HEK293 (cell line): ENCODE data around the gene ABLIM2.

Experiments used
- CTCF ChIA-PET: fragments of 350-600 bp; formaldehyde crosslinking; extraction: SDS; loops from one replicate; lab custom pipeline; 2021; ENCODE audit warnings: antibody characterized with exemption; lab: Yijun Ruan, JAX
- POLR2A ChIA-PET: fragments of 300-600 bp; formaldehyde crosslinking; extraction: SDS; loops from one replicate; lab custom pipeline; 2020; ENCODE audit warnings: antibody characterized with exemption, inconsistent platforms; lab: Yijun Ruan, JAX
- H3K27ac ChIP-seq: fragments of 200-500 bp; sonication (Bioruptor generic); 2 replicates; pipeline ENCODE4 v1.5.1; 2014; ENCODE audit warnings: low read depth, low read length, control low read depth, inconsistent platforms; ENCODE audit errors: extremely low read depth
- H3K36me3 ChIP-seq, 2 experiments: fragments of 200-500 bp in 1 of 2; sonication (Bioruptor generic) in 1 of 2; 1 replicate in 1 of 2; 2 replicates in 1 of 2; pipeline ENCODE4 v1.5.1; 2014 to 2017; ENCODE audit warnings: inconsistent platforms in 2 of 2, low read length in 2 of 2; ENCODE audit not compliant: control insufficient read depth in 2 of 2, insufficient read depth in 1 of 2
- H3K4me1 ChIP-seq: fragments of 200-500 bp; sonication (Bioruptor generic); 2 replicates; pipeline ENCODE4 v1.5.1; 2014; ENCODE audit warnings: mild to moderate bottlenecking, low read length, inconsistent platforms; ENCODE audit not compliant: control insufficient read depth, insufficient read depth
- H3K4me3 ChIP-seq: 2 replicates; pipeline ENCODE4 v1.5.1; 2011; ENCODE audit warnings: low read depth, mild to moderate bottlenecking, control low read depth, low read length, moderate library complexity
- H3K9me3 ChIP-seq: fragments of 200-500 bp; sonication (Bioruptor generic); 2 replicates; pipeline ENCODE4 v1.5.1; 2014; ENCODE audit warnings: low read depth, low read length, inconsistent platforms; ENCODE audit not compliant: control insufficient read depth, insufficient read depth
- EGR2 ChIP-seq: fragments of 450-650 bp; formaldehyde crosslinking; IDR thresholded peaks from 2 replicates; pipeline ENCODE4 v1.5.1; 2016; ENCODE audit warnings: low read depth, missing biosample characterization, missing genetic modification characterization
- PRDM2 ChIP-seq: fragments of 450-650 bp; formaldehyde crosslinking; IDR thresholded peaks from 2 replicates; pipeline ENCODE4 v1.5.1; 2016; ENCODE audit warnings: missing biosample characterization, missing genetic modification characterization, borderline replicate concordance
- ZBTB7A ChIP-seq: fragments of 450-650 bp; formaldehyde crosslinking; IDR thresholded peaks from 2 replicates; pipeline ENCODE4 v1.5.1; 2016; ENCODE audit warnings: low read depth, missing biosample characterization, missing genetic modification characterization
- ZNF112 ChIP-seq: fragments of 450-650 bp; formaldehyde crosslinking; IDR thresholded peaks from 2 replicates; pipeline ENCODE4 v1.5.0; 2017; ENCODE audit warnings: missing biosample characterization, missing genetic modification characterization
- ZNF121 ChIP-seq: fragments of 450-650 bp; formaldehyde crosslinking; IDR thresholded peaks from 2 replicates; pipeline ENCODE4 v1.5.1; 2016; ENCODE audit warnings: missing biosample characterization, missing genetic modification characterization
- ZNF19 ChIP-seq: fragments of 450-650 bp; formaldehyde crosslinking; IDR thresholded peaks from 2 replicates; pipeline ENCODE4; 2016; ENCODE audit warnings: missing biosample characterization, missing genetic modification characterization, low read depth
- ZNF2 ChIP-seq: fragments of 450-650 bp; formaldehyde crosslinking; IDR thresholded peaks from 2 replicates; pipeline ENCODE4 v1.5.1; 2016; ENCODE audit warnings: missing biosample characterization, missing genetic modification characterization
- ZNF221 ChIP-seq: fragments of 450-650 bp; formaldehyde crosslinking; IDR thresholded peaks from 2 replicates; pipeline ENCODE4 v1.5.1; 2017; ENCODE audit warnings: missing biosample characterization, missing genetic modification characterization, borderline replicate concordance
- ZNF239 ChIP-seq: fragments of 450-650 bp; formaldehyde crosslinking; IDR thresholded peaks from 2 replicates; pipeline ENCODE4 v1.5.1; 2016; ENCODE audit warnings: missing biosample characterization, missing genetic modification characterization
- ZNF302 ChIP-seq: fragments of 450-650 bp; formaldehyde crosslinking; IDR thresholded peaks from 2 replicates; pipeline ENCODE4 v1.5.1; 2016; ENCODE audit warnings: missing biosample characterization, missing genetic modification characterization, low read depth
- ZNF341 ChIP-seq: fragments of 450-650 bp; formaldehyde crosslinking; IDR thresholded peaks from 2 replicates; pipeline ENCODE4; 2016; ENCODE audit warnings: low read depth, missing biosample characterization, missing genetic modification characterization
- ZNF394 ChIP-seq: fragments of 450-650 bp; formaldehyde crosslinking; IDR thresholded peaks from 2 replicates; pipeline ENCODE4 v1.5.1; 2016; ENCODE audit warnings: missing biosample characterization, missing genetic modification characterization, mild to moderate bottlenecking, moderate library complexity, borderline replicate concordance
- ZNF514 ChIP-seq: fragments of 450-650 bp; formaldehyde crosslinking; IDR thresholded peaks from 2 replicates; pipeline ENCODE4 v1.5.1; 2016; ENCODE audit warnings: missing biosample characterization, missing genetic modification characterization
- ZNF518A ChIP-seq: fragments of 450-650 bp; formaldehyde crosslinking; conservative IDR thresholded peaks from 2 replicates; pipeline ENCODE4 v1.5.1; 2016; ENCODE audit warnings: low read depth, missing biosample characterization, missing genetic modification characterization
- ZNF530 ChIP-seq: fragments of 450-650 bp; formaldehyde crosslinking; IDR thresholded peaks from 2 replicates; pipeline ENCODE4 v1.5.1; 2016; ENCODE audit warnings: low read depth, missing biosample characterization, missing genetic modification characterization
- ZNF549 ChIP-seq: fragments of 450-650 bp; IDR thresholded peaks from 2 replicates; pipeline ENCODE4 v1.5.1; 2018; ENCODE audit warnings: missing biosample characterization, missing genetic modification characterization, mild to moderate bottlenecking, inconsistent platforms, moderate library complexity
- ZNF596 ChIP-seq: fragments of 450-650 bp; IDR thresholded peaks from 2 replicates; pipeline ENCODE4 v1.5.0; 2018; ENCODE audit warnings: missing biosample characterization, mild to moderate bottlenecking, missing genetic modification characterization, moderate library complexity
- ZNF621 ChIP-seq: fragments of 450-650 bp; formaldehyde crosslinking; IDR thresholded peaks from 2 replicates; pipeline ENCODE4 v1.5.1; 2017; ENCODE audit warnings: missing biosample characterization, missing genetic modification characterization
- ZNF791 ChIP-seq: fragments of 450-650 bp; formaldehyde crosslinking; IDR thresholded peaks from 2 replicates; pipeline ENCODE4 v1.5.1; 2016; ENCODE audit warnings: missing biosample characterization, missing genetic modification characterization
- ZNF792 ChIP-seq: fragments of 450-650 bp; formaldehyde crosslinking; IDR thresholded peaks from 2 replicates; pipeline ENCODE4 v1.5.1; 2016; ENCODE audit warnings: missing biosample characterization, missing genetic modification characterization
- ZNF837 ChIP-seq: fragments of 450-650 bp; formaldehyde crosslinking; IDR thresholded peaks from 2 replicates; pipeline ENCODE4 v1.5.1; 2016; ENCODE audit warnings: missing biosample characterization, missing genetic modification characterization
- ZNF843 ChIP-seq: fragments of 450-650 bp; formaldehyde crosslinking; IDR thresholded peaks from 2 replicates; pipeline ENCODE4 v1.5.1; 2016; ENCODE audit warnings: missing biosample characterization, missing genetic modification characterization
- ZSCAN23 ChIP-seq: fragments of 450-650 bp; formaldehyde crosslinking; IDR thresholded peaks from 2 replicates; pipeline ENCODE4 v1.5.1; 2016; ENCODE audit warnings: missing biosample characterization, missing genetic modification characterization

ABLIM2 gene

GRCh38 chr4:8171984-8172924 is 13.6 kb upstream of the ABLIM2 start (continued):
- TF ChIP-seq ZNF514 (tag by site-specific recombination) (no peak), PRDM2 (tag by site-specific recombination) (no peak), ZNF239 (tag by site-specific recombination) (no peak), ZNF112 (tag by site-specific recombination) (no peak), ZSCAN23 (no peak), ZNF341 (tag by site-specific recombination) (no peak), ZNF791 (tag by site-specific recombination) (no peak)

GRCh38 chr4:8171266-8171665 is 12.7 kb upstream of the ABLIM2 start:
- H3K36me3 ChIP-seq, result no peaks in the 10 kb centered on the region
- POLR2A ChIA-PET, result no interaction called here
- H3K9me3 ChIP-seq, result no peaks in the 10 kb centered on the region
- H3K4me1 ChIP-seq, result no peaks in the 10 kb centered on the region
- TF ChIP-seq ZNF302 (tag by site-specific recombination) (no peak), ZNF394 (no peak), ZNF518A (tag by site-specific recombination) (no peak), EGR2 (tag by site-specific recombination) (no peak), ZNF792 (no peak), ZNF549 (tag by site-specific recombination) (no peak), ZBTB7A (no peak), ZNF112 (tag by site-specific recombination) (no peak), ZNF837 (tag by site-specific recombination) (no peak), ZNF121 (tag by site-specific recombination) (no peak), ZNF2 (tag by site-specific recombination) (no peak), ZNF221 (tag by site-specific recombination) (no peak), ZNF341 (tag by site-specific recombination) (no peak), ZNF530 (no peak), ZNF596 (tag by site-specific recombination) (no peak), ZNF19 (no peak), ZNF621 (no peak), ZNF843 (no peak)
- H3K4me3 ChIP-seq, result no peak overlapping the region
- CTCF ChIA-PET, result no interaction called here
- H3K27ac ChIP-seq, result no peak overlapping the region
